Transverse colon (tissue), 4 donors: ENCODE measurements around the gene CNOT10. TPM values are rescaled to one million over a fixed set of nuclear protein-coding genes. Genes with fewer than 3 reads are reported as not detected.

ENCODE experiments used
- DNase-seq: peaks from one replicate; pipeline ENCODE4 v3.0.0-alpha.2; 2019
- H3K27ac ChIP-seq, 4 donors: fragments of 200-600 bp; sonication (generic); 2 replicates each; pipeline ENCODE4 v1.5.1; 2016 to 2018; ENCODE audit warnings: inconsistent platforms in 4 of 4
- H3K27me3 ChIP-seq: fragments of 200-600 bp; sonication (generic); 2 replicates; pipeline ENCODE4 v1.5.1; 2017; ENCODE audit warnings: inconsistent platforms
- H3K36me3 ChIP-seq, 4 donors: fragments of 200-600 bp; sonication (generic); 2 replicates each; pipeline ENCODE4 v1.5.1; 2017 to 2019; ENCODE audit warnings: inconsistent platforms in 4 of 4
- H3K4me1 ChIP-seq, 4 donors: fragments of 200-600 bp; sonication (generic); 2 replicates each; pipeline ENCODE4 v1.5.1; 2017 to 2020; ENCODE audit warnings: inconsistent platforms in 4 of 4
- H3K4me3 ChIP-seq, 4 donors: fragments of 200-600 bp; sonication (generic); 1 replicate in 1 of 4; 2 replicates in 3 of 4; pipeline versions ENCODE4 v1.5.1 to v1.6.1; 2017 to 2019; ENCODE audit warnings: inconsistent platforms in 4 of 4
- H3K9me3 ChIP-seq, 2 donors: fragments of 200-600 bp; sonication (generic); 2 replicates each; pipeline ENCODE4 v1.5.1; 2017 to 2019; ENCODE audit warnings: inconsistent platforms in 2 of 2
- CTCF ChIP-seq, 5 experiments: fragments of 200-600 bp in 3 of 5; fragments of 450-650 bp in 2 of 5; sonication (generic) in 3 of 5; IDR thresholded peaks; 1 replicate in 2 of 5; 2 replicates in 3 of 5; pipeline ENCODE4 v1.5.1; 2016 to 2017; ENCODE audit warnings: antibody characterized with exemption in 5 of 5, inconsistent platforms in 3 of 5, mild to moderate bottlenecking in 2 of 5, moderate library complexity in 1 of 5
- EP300 ChIP-seq: sonication (generic); formaldehyde crosslinking; IDR thresholded peaks from one replicate; pipeline ENCODE4 v1.6.1; 2017; ENCODE audit warnings: antibody characterized with exemption, low read depth
- POLR2A ChIP-seq: fragments of 450-650 bp; IDR thresholded peaks from one replicate; pipeline ENCODE4 v1.6.1; 2016; ENCODE audit warnings: antibody characterized with exemption, mild to moderate bottlenecking, moderate library complexity
- POLR2AphosphoS5 ChIP-seq, 3 donors: sonication (generic); formaldehyde crosslinking; IDR thresholded peaks; one replicate each; pipeline ENCODE4 v1.6.1; 2016; ENCODE audit warnings: antibody characterized with exemption in 3 of 3
- whole genome bisulfite sequencing, 2 donors: methylation state at CpG; one replicate each; pipeline ENCODE4 v1.1.5; 2018; ENCODE audit warnings: low coverage in 1 of 2; 5-methylcytosine and 5-hydroxymethylcytosine counted together
- in situ Hi-C, 4 donors: fragments of 200-750 bp; cut with MboI; loops; one replicate each; pipeline versions ENCODE4 v1.15.0 to v1.15.1; 2017; ENCODE audit warnings: low sequenced_read_pairs in 3 of 4, low pct_ligation_motif_present in 1 of 4, low pct_unique_long_range_greater_than_20kb in 1 of 4
- intact Hi-C: fragments of 100-400 bp; cut with DNase I; formaldehyde crosslinking; loops from one replicate; pipeline ENCODE4 v1.15.1; 2023; ENCODE audit warnings: low total_unique reads
- total RNA-seq, 4 donors: library from RNA; depleted of rRNA; stranded (reverse); fragments of >200 nt; gene quantifications; one replicate each; pipeline ENCODE4 v1.1.0, GENCODE V29; 2016

The CNOT10 gene
- total RNA-seq, 4 donors from 2014 or later = 13.8 to 34.6 (median 25.2) TPM

- intact Hi-C loops (no loop called here), in situ Hi-C loops (no loop called here)
- WGBS, 2 donors = 96 to 97% methylated on average over 3 of the region's 3 CpGs
- Histone ChIP-seq H3K4me1 (peaks cover 0 to 18% (median 0%) of the 10 kb centered on the region in 4 donors), H3K36me3 (peaks cover 0 to 36% (median 14%) of the 10 kb centered on the region in 4 donors), H3K27me3 (no peaks in the 10 kb centered on the region), H3K9me3 (no peaks in the 10 kb centered on the region), H3K27ac (no peak overlapping the region), H3K4me3 (no peak overlapping the region)
- DNase-seq = no peak
- TF ChIP-seq POLR2A (no peak), CTCF (IDR thresholded peaks at IDR 0.05) (no peak), POLR2AphosphoS5 (IDR thresholded peaks at IDR 0.05) (no peak), EP300 (no peak)
These were observed 24.4 kb downstream of the CNOT10 start for GRCh38 chr3:32709346-32709745.

GRCh38 chr3:32712506-32713055 lies 27.6 kb downstream of the CNOT10 start:
- no peak overlapping the region for H3K27ac ChIP-seq
- in situ Hi-C loops (no loop called here), intact Hi-C loops (no loop called here)
- TF ChIP-seq EP300 (no peak), POLR2A (no peak), POLR2AphosphoS5 (IDR thresholded peaks at IDR 0.05) (no peak)
- no peak for DNase-seq
- H3K9me3 ChIP-seq = no peaks in the 10 kb centered on the region
- peaks cover 0 to 62% (median 18%) of the 10 kb centered on the region in 4 donors for H3K36me3 ChIP-seq
- no peak overlapping the region for H3K4me3 ChIP-seq
- no peaks in the 10 kb centered on the region for H3K4me1 ChIP-seq
- H3K27me3 ChIP-seq = no peaks in the 10 kb centered on the region
- WGBS, 2 donors = 100% methylated on average over 1 of the region's 1 CpG; no CpG with 5 or more reads in 1 of the 2 donors

DNA sequence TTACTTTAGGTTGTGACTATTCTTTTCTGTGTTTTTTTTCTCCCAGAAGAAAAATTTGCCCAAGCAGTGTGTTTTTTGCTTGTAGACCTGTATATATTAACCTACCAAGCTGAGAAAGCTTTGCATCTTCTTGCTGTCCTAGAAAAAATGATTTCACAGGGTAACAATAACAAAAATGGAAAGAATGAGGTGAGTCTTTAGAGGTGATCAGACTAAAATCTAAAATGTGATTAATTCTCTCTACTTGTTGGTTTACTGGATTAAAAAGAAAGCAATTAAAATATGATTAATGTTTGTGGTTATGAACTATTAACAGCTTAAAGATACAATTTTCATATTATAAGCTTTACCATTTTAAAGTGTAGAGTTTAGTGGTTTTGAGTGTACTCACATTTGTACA lies 28.2 kb downstream of the CNOT10 start:
- no peak for DNase-seq
- intact Hi-C loops (no loop called here), in situ Hi-C loops (no loop called here)
- no peak overlapping the region for H3K4me3 ChIP-seq
- H3K27ac ChIP-seq = no peak overlapping the region
- peaks cover 0 to 66% (median 20%) of the 10 kb centered on the region in 4 donors for H3K36me3 ChIP-seq
- H3K4me1 ChIP-seq = no peaks in the 10 kb centered on the region
- no peaks in the 10 kb centered on the region for H3K27me3 ChIP-seq
- TF ChIP-seq POLR2AphosphoS5 (IDR thresholded peaks at IDR 0.05) (no peak), EP300 (no peak), POLR2A (no peak), CTCF (IDR thresholded peaks at IDR 0.05) (no peak)
- no peaks in the 10 kb centered on the region for H3K9me3 ChIP-seq

DNA sequence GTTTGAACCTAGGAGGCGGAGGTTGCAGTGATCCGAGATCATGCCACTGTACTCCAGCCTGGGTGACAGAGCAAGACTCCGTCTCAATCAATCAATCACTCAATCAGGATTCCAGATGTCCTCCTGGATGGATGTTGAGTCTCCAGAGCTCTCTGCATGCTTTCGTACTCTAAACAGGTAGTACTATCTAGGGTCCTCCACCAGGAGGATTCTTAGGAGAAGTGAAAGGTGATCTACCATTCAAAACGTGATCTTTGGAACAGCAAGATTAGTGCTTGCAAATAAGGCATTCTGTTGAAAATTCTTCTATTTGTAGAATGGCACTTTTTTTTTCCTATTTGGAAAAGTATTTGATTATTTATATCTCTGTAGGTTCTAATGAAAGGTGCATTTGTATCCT lies 34.3 kb downstream of the CNOT10 start:
- TF ChIP-seq POLR2AphosphoS5 (IDR thresholded peaks at IDR 0.05) (no peak), EP300 (no peak), POLR2A (no peak), CTCF (IDR thresholded peaks at IDR 0.05) (no peak)
- WGBS, 2 donors = 87 to 91% methylated on average over 4 to 5 of the region's 5 CpGs
- no peak for DNase-seq
- in situ Hi-C loops (no loop called here), intact Hi-C loops (no loop called here)
- Histone ChIP-seq H3K36me3 (peaks cover 0 to 50% (median 15%) of the 10 kb centered on the region in 4 donors), H3K4me1 (no peaks in the 10 kb centered on the region), H3K27me3 (no peaks in the 10 kb centered on the region), H3K4me3 (no peak overlapping the region), H3K27ac (no peak overlapping the region), H3K9me3 (no peaks in the 10 kb centered on the region)

DNA sequence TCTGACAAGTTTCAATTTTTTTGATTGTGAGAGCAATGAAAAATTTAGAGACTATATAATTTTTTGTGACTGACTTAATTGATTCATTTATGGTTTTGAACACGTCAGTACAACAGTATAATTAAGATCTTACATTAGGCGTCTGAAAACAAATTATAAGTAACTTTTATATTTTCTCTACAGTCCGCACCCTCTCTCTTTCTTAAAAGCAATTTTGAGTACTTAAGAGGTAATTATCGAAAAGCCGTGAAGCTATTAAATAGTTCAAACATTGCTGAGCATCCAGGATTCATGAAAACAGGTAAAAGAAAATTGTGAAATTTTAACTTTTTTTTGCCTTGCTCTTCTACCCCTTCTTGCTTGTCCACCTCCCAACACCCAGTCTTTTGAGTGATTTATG lies 34.9 kb downstream of the CNOT10 start:
- Histone ChIP-seq H3K4me3 (no peak overlapping the region), H3K27ac (no peak overlapping the region), H3K4me1 (no peaks in the 10 kb centered on the region), H3K9me3 (no peaks in the 10 kb centered on the region), H3K27me3 (no peaks in the 10 kb centered on the region), H3K36me3 (peaks cover 0 to 44% (median 14%) of the 10 kb centered on the region in 4 donors)
- in situ Hi-C loops (no loop called here), intact Hi-C loops (no loop called here)
- DNase-seq = no peak
- no peak for TF ChIP-seq EP300
- TF ChIP-seq CTCF (IDR thresholded peaks at IDR 0.05) = no peak
- no peak for TF ChIP-seq POLR2AphosphoS5 (IDR thresholded peaks at IDR 0.05)
- no peak for TF ChIP-seq POLR2A
- WGBS, 2 donors = 95% methylated on average over 5 of the region's 5 CpGs
